Esophagus muscularis mucosa (tissue), 4 donors: ENCODE data around the gene ARPC1B. TPM values are rescaled to one million over a fixed set of nuclear protein-coding genes. Genes with fewer than 3 reads are reported as not detected.

Source experiments
- DNase-seq: peaks from one replicate; pipeline ENCODE4 v3.0.0-alpha.2; 2017; ENCODE audit errors: extremely low spot score
- H3K27ac ChIP-seq, 4 donors: fragments of 200-600 bp; sonication (generic); replicated peaks in 1 of 4; 1 replicate in 3 of 4; 2 replicates in 1 of 4; pipeline ENCODE4 v1.5.1; 2016 to 2019; ENCODE audit warnings: mild to moderate bottlenecking in 1 of 4
- H3K27me3 ChIP-seq, 4 donors: fragments of 200-600 bp; sonication (generic); one replicate each; pipeline versions ENCODE4 v1.5.1 to v1.6.0; 2016 to 2019
- H3K36me3 ChIP-seq, 4 donors: fragments of 200-600 bp; sonication (generic); one replicate each; pipeline ENCODE4 v1.5.1; 2016 to 2019
- H3K4me1 ChIP-seq, 4 donors: fragments of 200-600 bp; sonication (generic); one replicate each; pipeline ENCODE4 v1.5.1; 2016 to 2019
- H3K4me3 ChIP-seq, 4 donors: fragments of 200-600 bp; sonication (generic); 1 replicate in 2 of 4; 2 replicates in 2 of 4; pipeline ENCODE4 v1.5.1; 2016 to 2019; ENCODE audit warnings: mild to moderate bottlenecking in 4 of 4, moderate library complexity in 1 of 4
- H3K9me3 ChIP-seq, 4 donors: fragments of 200-600 bp; sonication (generic); 1 replicate in 3 of 4; 2 replicates in 1 of 4; pipeline ENCODE4 v1.5.1; 2016 to 2019
- CTCF ChIP-seq, 3 experiments: fragments of 200-600 bp in 2 of 3; fragments of 450-650 bp in 1 of 3; sonication (generic) in 2 of 3; IDR thresholded peaks; one replicate each; pipeline ENCODE4 v1.5.1; 2017 to 2019; ENCODE audit warnings: antibody characterized with exemption in 3 of 3, mild to moderate bottlenecking in 2 of 3, moderate library complexity in 1 of 3
- EP300 ChIP-seq: sonication (generic); formaldehyde crosslinking; IDR thresholded peaks from one replicate; pipeline ENCODE4 v1.6.1; 2017; ENCODE audit warnings: antibody characterized with exemption
- POLR2A ChIP-seq: fragments of 450-650 bp; IDR thresholded peaks from one replicate; pipeline ENCODE4 v1.6.1; 2017; ENCODE audit warnings: antibody characterized with exemption, moderate library complexity, mild to moderate bottlenecking, low read depth
- POLR2AphosphoS5 ChIP-seq, 2 donors: sonication (generic); formaldehyde crosslinking; IDR thresholded peaks; one replicate each; pipeline ENCODE4 v1.6.1; 2017; ENCODE audit warnings: antibody characterized with exemption in 2 of 2
- WGBS: methylation state at CpG from one replicate; pipeline ENCODE4 v1.1.5; 2018; 5-methylcytosine and 5-hydroxymethylcytosine counted together
- intact Hi-C: fragments of 100-400 bp; cut with DNase I; formaldehyde crosslinking; loops from one replicate; pipeline ENCODE4 v1.15.1; 2023
- total RNA-seq, 4 donors: library from RNA; depleted of rRNA; stranded (reverse); fragments of >200 nt; gene quantifications; one replicate each; pipeline versions ENCODE4 v1.1.0 to v1.2.1, GENCODE V29; 2016

Gene ARPC1B
- total RNA-seq, 4 donors from 2014 or later = 101 to 153 (median 134) TPM

DNA sequence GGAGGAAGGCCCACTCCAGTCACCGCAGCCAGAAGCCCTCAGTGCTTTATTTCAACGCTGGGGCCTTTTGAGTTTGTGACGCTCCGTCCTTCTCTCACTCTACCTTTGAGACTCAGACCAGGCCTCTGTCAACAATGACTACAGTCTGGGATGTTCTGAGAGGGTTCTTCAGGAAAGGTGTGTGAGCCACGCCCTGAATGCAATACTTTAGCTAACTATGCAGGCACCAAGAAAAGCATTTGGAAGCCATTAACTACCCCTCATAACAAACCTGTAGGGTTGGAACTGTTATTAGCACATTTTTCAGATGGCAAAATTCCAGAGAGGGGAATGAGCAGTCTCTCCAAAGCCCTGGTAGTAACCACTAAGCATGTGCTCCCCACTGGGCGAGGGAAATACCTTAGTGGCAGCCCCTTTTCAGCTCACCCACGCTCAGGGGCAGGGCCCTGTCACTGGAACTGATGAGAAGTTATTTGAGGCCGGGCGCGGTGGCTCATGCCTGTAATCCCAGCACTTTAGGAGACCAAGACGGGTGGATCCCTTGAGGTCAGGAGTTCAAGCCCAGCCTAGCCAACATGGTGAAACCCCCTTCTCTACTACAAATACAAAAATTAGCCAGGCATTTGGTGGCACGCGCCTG lies 5.7 kb upstream of the ARPC1B start:
- Histone ChIP-seq H3K4me1 (peaks cover 2 to 21% (median 12%) of the 10 kb centered on the region in 4 donors), H3K4me3 (no peak overlapping the region), H3K9me3 (no peaks in the 10 kb centered on the region), H3K27ac (no peak overlapping the region), H3K36me3 (peaks cover 18 to 53% (median 43%) of the 10 kb centered on the region in 4 donors), H3K27me3 (no peaks in the 10 kb centered on the region)
- no peak for DNase-seq
- intact Hi-C loops = loop anchor here (5.0 kb wide), 1 partner anchor 38 kb away; the partner anchor contains the start of genes BUD31 and PDAP1
- WGBS = 96% methylated on average over 12 of the region's 13 CpGs
- TF ChIP-seq EP300 = no peak
- TF ChIP-seq POLR2AphosphoS5 (IDR thresholded peaks at IDR 0.05) = no peak
- no peak for TF ChIP-seq POLR2A
- no peak for TF ChIP-seq CTCF (IDR thresholded peaks at IDR 0.05)

- WGBS = 32% methylated on average over 9 of the region's 9 CpGs
- Histone ChIP-seq H3K27ac (peak overlapping the region in 3 of 4 donors; percentile 43 to 51 (median 44)), H3K9me3 (no peaks in the 10 kb centered on the region), H3K27me3 (no peaks in the 10 kb centered on the region), H3K36me3 (peaks cover 12 to 42% (median 33%) of the 10 kb centered on the region in 4 donors), H3K4me3 (no peak overlapping the region), H3K4me1 (peaks cover 6 to 30% (median 19%) of the 10 kb centered on the region in 4 donors)
- DNase-seq = no peak
- intact Hi-C loops = loop anchor here (5.0 kb wide), 1 partner anchor 37 kb away; the partner anchor contains the start of genes BUD31 and PDAP1
- TF ChIP-seq POLR2A (no peak), EP300 (no peak), CTCF (IDR thresholded peaks at IDR 0.05) (no peak), POLR2AphosphoS5 (IDR thresholded peaks at IDR 0.05) (no peak)
Observed at GRCh38 chr7:99369767-99370391, 4.7 kb upstream of the ARPC1B start.

DNA sequence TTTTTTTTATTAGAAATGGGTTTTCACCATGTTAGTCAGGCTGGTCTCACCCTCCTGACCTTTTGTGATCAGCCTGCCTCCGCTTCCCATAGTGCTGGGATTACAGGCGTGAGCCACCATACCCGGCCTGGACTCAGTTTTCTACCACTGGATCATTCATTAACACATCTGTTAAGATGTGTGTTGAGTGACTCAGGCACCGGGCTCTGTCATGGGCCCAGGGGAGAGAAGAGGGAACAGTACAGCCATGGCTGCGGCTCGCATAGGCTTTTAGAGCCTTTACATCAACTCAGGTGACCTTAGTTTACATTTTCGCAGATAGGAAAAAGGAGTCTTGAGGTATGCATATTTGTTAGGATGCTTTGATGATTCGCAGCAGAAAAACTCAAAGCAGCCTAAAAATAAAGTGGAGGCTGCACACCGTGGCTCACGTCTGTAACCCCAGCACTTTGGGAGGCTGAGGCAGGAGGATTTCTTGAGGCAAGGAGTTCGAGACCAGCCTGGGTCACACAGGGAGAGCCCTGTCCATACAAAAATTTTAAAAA lies 3.1 kb upstream of the ARPC1B start:
- Histone ChIP-seq H3K9me3 (no peaks in the 10 kb centered on the region), H3K4me1 (peaks cover 17 to 41% (median 30%) of the 10 kb centered on the region in 4 donors), H3K4me3 (no peak overlapping the region), H3K27ac (peak overlapping the region; percentile 27 to 93 (median 66)), H3K36me3 (peaks cover 5 to 27% (median 20%) of the 10 kb centered on the region in 4 donors), H3K27me3 (no peaks in the 10 kb centered on the region)
- no peak for DNase-seq
- TF ChIP-seq POLR2A (no peak), CTCF (IDR thresholded peaks at IDR 0.05) (no peak)
- intact Hi-C loops = no loop called here
- WGBS = 89% methylated on average over 11 of the region's 11 CpGs

DNA sequence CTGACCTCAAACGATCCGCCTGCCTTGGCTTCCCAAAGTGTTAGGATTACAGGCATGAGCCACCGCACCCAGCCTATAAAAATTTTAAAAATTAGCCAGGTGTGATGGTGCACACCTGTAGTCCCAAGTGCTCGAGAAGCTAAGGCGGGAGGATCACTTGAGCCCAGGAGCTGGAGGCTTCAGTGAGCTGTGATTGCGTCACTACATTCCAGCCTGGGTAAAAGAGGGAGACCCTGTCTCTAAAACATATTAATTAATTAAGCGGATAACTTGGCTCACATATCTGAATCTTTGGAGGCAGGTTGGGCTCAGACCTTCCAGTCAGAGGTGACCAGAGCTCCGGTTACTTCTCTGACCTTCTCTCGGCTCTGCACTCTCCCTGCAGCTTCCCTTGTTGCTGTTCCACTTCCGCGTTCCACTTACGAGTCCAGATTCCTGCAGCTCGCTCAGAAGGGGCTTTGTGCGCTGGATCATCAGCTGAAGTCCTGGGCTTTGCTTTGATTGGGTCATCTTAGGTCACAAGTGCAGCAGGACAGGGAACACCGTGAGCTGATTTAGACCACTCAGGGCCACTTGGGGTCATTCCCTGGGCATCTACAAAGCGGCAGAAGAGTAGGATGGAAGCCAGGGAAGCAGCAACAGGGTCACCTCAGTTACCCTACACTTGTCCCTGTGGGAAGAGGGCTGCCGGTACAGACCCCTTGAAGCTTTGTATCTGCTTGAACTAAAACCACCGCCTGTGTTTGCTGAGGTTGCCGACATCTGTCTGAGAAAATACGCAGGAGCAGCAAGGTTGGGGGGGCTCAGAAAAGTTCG lies 2.0 kb upstream of the ARPC1B start:
- Histone ChIP-seq H3K9me3 (no peaks in the 10 kb centered on the region), H3K27me3 (no peaks in the 10 kb centered on the region), H3K4me1 (peaks cover 19 to 41% (median 32%) of the 10 kb centered on the region in 4 donors), H3K4me3 (peak overlapping the region in 2 of 4 donors; percentile 3 to 18), H3K27ac (peak overlapping the region; percentile 43 to 93 (median 76)), H3K36me3 (peaks cover 0 to 27% (median 13%) of the 10 kb centered on the region in 4 donors)
- intact Hi-C loops = no loop called here
- no peak for DNase-seq
- WGBS = 60% methylated on average over 21 of the region's 21 CpGs
- TF ChIP-seq CTCF (IDR thresholded peaks at IDR 0.05) = no peak
- TF ChIP-seq POLR2A = no peak
- no peak for TF ChIP-seq POLR2AphosphoS5 (IDR thresholded peaks at IDR 0.05)
- TF ChIP-seq EP300 = no peak
